Nucleus accumbens (tissue), 56 donors: ENCODE measurements around the gene DNAJB6.
A peak's percentile ranks its signal among the peaks of the same experiment; 100 is the strongest.

ENCODE experiments used
- DNase-seq, 56 donors: peaks; one replicate each; lab custom pipeline; 2025; lab: John Stamatoyannopoulos, UW

The DNAJB6 gene

DNA sequence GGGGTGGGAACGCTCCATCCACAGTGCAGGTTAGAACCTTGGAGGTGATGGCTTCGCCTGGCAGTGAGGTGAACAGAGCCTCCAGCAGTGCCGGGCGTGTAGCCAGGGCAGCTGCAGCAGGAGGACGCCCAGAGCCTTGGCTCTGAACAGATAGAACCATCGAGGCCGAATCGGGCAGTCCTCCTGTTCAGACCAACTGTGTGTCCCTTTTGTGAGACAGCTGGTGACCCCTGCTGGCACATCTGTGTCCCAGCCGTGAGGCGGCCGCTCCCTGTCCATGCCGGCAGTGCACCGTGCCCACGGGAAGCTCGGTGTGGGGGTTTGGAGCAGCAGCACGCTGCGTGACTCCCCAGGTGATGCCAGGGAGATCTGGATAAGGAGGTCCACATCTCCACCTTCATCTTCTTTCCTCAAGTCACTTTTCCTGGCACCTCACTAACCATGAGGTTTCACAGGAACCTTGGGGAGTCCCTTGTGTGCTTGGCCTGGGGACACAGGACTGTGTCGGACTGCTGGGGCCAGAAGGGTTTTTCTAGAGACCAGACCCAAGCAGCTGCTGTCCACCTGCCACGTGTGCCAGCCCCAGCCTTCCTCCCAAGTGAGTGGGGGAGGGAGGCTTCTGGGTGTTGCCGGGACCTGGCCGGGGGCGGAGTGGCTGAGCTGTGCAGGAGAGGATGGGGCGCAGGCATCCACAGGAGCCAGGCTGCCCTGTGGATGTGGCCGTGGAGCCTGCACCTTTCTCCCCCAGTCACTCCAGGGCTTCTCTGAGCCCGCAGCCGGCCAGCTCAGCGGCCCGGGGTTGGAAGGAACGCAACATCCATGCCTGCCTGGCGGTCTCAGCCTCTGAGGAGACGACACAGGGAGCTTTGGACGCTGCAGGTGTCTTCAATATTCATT is 69.4 kb downstream of the DNAJB6 start:
- peak in 6 of 56 donors; percentile 3 to 37 (median 19) for DNase-seq

DNA sequence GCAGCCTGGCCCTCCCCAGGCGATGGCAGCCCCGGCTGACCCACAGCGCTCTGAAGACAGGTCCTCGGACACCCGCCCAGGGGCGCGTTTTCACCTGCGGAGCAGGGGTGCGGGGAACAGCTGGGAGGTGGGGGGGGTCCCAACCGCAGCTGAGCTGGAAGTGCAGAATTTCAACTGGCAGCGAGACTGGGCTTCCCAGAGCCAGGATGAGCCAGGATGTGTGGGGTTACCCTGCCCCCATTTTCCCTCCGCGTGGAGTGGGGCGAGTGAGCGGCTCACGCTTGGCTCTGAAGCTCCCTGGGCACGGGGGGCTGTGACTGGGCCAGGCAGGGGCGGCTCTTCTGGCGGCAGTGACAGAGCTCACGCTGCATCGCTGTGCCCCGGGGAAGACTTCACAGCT is 70.2 kb downstream of the DNAJB6 start:
- DNase-seq = no peak

DNA sequence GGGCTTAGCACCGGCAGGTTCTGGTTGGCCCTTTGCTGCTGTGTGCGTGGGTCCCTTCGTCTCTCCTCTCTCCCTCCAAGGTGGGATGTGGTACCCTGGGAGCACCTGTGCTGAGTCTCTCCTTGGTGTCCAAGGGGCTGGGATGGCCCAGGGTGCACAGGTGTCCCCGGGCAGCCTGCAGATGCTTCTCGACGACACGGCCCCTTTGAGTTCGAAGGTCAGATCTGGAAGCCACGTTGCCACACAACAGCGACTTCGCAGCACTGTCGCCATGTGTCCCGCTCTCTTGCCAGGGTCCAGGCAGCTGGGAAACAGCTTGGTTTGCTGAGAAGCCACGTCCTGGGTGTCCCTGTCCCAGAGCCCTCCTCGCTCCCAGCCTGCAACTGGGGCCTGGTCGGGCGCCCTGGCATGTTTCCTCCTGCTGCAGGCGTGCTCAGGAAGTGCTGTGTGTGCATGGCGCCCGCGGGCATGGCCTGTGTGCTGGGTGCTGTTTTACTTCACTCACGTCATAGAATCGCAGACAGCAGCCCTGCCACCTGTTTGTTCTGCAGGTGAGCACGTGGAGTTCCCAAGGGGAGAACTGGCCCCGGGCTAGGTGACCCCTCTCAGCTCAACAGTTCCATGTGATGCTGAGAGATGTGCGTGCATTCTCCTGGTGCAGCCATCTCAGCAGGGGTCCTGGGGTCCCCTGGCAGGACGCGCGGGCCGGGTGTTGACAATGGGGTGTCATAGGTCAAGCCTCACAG is 70.9 kb downstream of the DNAJB6 start:
- DNase-seq = no peak

DNA sequence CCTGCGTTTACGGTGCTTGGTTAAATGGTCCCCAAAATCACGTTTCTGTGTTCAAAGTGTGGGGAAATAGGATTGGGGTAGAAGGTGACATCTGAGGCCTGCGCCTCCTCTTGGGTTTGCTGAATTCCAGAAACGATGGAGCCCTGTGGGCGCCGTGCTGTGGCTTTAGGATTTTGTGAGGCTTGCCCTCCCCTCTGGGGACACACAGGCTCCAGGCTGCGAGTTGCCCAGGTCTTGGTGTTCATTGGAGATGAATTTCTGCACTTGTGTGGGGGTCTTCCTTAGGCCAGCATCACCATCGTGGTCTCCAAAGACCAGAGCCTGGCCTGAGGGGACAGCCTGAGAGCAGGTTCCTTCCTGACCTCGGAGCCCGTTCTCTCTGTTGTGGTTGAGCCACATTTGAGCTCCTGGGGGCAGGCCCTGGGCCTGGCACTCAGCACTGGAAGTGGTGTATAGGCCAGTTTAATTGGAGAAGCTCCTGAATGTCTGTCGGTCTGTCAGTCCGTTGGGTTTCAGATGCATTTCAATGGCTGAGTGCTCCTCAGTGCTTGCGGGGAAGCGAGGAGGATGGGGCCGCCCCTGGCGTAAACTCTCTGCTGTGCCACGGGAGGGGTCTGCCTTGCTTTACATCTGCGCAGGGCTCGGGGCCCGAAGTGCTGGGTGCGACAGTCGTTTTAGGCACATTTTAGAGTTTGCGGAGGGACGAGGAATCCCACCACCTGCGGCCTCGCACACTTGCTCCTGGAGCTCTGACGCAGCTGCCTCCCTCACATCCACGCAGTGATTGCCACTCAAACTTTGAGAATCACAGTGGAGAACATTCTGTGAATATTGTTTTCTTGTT is 71.7 kb downstream of the DNAJB6 start:
- no peak for DNase-seq

DNA sequence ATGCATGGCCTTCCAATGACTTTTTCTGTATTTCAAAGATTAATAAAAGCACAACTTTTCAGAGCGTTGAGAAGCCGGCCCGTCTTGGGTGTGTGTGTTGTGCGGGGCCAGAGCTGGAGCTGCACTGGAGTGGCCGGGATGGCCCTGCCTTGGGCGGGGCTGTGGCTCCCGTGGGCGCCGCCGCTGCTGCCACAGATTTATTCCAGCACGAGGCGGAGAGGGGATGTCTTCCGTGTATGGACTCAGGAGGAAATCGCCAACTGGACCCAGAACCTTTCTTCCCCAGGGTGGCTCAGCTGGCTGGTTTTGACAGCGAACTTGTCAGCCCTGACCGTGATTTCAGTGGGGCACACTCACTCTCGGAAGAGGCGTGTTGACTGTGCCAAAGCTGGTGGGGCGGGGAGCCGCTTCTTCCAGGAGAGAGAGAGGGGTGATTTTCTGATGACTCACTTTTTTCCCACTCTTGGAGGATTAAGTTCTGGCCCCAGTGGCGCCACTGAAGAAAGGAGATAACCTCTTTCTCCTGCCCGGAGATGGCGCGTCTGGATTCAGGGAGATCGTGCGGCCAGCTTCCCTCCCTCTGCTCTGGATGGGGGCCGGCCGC is 72.4 kb downstream of the DNAJB6 start:
- DNase-seq = no peak

DNA sequence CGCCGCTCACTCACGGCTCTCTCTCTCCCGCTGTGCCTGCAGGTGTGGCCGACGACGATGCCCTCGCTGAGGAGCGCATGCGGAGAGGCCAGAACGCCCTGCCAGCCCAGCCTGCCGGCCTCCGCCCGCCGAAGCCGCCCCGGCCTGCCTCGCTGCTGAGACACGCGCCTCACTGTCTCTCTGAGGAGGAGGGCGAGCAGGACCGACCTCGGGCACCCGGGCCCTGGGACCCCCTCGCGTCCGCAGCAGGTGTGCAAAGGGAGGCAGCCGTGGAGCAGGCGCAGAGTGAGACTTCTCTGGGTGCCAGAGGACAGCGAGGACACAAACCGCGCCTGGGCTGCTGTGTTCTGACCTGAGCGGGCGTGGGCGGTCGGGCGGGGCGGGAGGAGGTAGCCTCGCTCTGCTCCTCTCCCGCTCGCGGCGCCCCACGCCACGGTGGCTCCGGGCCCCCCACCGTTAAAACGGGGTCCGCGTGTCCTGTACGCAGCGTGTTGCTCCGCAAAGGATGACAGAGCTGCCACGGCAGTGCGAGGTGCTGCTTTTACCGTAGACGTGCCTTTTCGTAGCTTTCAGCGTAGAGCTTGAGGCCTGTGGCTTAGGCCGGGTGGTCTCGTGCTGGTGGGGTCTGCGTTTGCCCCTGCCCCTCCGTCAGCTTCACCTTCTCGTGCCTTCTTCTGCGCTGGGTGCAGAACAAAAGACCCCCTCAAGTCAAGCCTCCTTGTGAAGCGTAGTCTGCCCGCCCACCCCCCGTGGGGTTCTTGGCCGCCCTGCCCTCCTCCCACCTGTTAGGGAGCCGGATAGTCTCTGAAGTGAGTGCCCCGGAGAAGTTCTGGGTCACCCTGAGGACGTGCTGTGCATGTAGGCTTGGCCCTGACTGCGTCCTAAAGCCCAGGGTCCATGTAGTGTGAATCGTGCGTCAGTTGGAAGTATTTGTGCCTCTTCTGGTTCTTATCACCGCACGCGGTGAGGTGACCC is 73.2 kb downstream of the DNAJB6 start:
- no peak for DNase-seq

DNA sequence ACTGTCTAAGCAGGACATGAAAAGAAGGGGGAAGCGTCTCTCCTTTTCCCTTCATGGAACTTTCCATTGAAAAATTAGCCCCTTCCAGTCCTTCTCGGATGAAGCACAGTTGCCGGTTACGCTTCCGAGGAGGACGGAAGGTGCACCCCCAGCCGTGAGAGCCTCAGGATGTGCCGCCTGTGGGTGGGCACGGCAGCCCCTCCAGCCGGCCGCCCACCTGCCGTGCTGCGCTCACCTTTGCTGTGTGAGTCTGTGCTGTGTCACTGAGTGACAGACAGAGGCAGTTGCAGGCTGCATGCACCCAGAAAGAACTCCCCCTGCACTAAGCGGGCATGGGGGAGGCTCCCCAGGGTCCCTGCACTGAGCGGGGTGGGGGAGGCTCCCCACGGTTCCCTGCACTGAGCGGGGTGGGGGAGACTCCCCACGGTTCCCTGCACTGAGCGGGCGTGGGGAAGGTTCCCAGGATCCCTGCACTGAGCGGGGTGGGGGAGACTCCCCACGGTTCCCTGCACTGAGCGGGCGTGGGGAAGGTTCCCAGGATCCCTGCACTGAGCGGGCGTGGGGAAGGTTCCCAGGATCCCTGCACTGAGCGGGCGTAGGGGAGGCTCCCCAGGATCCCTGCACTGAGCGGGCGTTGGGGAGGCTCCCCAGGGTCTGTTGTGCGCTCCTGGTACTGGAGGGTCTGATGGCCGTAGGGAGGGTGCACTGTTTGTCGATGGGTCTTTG is 74.2 kb downstream of the DNAJB6 start:
- peak in 3 of 56 donors; percentile 21 to 30 (median 23) for DNase-seq

DNA sequence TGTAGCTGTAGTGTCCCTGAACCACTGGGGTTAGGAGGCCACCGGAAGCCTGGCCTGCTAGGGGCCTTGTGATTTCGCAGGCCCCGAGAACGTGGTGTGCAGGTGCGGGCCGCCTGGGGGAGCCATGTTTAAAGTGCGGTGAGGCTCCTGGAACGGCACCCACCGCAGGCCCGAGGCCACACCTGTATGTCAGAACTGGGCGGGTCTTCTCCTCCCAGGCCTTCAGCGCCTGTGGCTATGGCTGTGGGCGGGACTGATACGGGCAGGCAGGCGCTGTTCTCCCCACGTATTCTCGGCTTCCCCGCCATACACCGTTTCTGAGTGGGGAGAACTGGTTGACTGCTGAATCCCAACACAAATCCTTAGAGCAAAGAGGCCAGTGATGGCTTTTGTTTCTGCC is 74.8 kb downstream of the DNAJB6 start:
- no peak for DNase-seq

DNA sequence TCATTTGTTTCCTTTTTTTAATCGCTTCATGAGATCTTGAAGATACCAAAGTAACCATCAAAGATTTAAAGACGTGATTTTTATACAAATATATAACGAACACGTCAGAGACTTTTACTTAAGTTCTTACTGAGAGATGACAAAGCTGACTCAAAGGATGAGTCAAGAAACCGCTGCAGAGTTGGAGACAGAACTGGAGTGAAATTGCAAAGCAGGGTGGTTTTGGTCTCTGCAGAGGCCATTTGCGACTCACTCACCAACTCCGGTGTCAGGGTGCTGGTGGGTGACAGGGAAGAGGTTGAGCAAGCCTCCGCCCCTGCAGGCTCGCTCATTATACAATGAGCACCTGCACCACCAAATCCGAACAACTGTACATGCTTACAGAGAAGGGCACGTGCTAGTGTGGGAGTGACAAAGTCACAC is 75.2 kb downstream of the DNAJB6 start:
- peak in 7 of 56 donors; percentile 11 to 33 (median 22) for DNase-seq

DNA sequence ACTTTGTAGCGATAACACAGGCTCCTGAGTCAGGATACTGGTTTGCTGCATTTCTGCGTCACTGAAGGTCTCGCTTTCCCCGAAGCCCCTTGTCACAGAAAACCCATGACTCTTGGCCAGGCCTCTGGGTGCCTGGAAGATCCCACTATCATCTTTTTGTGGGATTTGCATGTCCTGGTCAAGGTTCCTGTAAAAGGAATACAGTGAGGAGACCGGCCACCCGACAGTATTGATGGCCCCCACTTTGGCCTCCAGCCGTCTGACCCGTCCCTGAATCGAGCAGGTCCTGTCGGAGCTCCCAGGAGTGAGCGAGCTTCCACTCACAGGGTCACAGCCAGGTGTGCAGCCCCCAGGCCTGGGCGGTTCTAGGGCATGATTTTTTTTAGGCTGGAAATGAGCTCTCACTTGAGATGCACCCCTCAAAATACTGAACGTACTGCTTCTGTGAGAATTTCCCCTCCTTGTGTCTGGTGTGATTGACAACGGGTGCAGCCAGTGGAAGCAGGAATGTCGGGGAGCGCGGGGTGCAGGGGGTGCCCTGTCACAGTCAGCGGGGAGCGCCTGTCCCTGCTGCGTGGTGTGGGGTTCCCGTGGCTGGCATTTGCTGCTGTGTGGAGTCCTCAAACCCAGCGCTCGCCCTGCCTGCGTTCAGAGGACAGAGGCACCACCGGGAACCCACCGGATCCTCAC is 75.8 kb downstream of the DNAJB6 start:
- DNase-seq = no peak

DNA sequence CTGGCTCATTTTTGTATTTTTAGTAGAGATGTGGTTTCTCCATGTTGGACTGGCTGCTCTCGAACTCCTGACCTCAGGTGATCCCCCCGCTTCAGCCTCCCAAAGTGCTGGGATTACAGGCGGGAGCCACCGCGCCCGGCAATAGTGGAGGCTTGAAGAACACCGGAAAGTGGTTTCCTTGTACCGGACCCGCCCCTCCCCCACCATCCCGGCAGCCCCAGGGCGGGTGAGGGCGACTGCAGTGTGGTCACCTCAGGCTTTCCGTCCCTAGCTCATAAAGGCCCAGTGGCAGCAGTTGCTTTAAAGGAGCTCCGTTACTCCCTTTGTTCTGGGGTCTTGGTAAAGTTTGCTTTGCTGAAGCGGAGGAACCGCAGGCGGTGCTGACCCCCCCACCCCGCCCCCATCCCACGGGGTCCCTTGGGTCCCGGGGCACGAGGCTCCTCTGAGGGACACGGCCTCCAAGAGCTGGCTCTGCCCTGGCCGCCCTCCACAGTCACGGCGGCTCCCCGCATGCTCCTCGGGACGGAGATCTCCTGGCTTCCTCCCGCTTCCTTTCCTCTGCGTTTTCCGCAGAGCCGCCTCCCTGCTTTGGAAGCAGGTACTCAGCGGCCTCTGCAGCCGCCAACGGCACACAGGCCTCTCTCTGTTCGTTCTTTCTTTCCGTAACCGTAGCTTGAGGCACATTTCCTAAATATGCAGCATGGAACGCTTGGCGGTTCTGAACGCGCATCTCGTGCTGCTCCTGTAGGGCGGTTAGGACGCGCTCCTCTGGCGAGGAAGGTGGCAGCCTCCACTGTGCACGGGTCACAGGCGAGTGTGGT is 77.3 kb downstream of the DNAJB6 start:
- DNase-seq = no peak

DNA sequence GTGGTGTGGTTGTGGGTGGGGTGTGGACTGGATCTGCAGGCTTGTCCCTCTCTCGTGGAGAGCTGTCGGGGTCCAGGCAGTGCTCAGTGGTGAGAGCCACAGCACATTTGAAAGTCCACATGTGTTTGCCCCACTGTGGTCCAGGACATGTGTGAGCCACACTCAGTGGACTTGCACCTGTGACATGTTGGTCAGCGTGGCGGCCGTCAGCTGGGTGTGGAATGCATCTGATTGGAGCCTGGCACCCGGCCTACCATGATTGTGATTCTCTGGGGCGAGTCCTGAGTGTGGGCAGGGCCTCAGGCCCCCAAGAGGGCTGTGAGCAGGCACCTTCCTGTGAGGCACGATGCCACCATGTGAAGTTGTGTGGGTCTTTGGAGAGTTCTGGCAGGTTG is 77.9 kb downstream of the DNAJB6 start:
- no peak for DNase-seq

DNA sequence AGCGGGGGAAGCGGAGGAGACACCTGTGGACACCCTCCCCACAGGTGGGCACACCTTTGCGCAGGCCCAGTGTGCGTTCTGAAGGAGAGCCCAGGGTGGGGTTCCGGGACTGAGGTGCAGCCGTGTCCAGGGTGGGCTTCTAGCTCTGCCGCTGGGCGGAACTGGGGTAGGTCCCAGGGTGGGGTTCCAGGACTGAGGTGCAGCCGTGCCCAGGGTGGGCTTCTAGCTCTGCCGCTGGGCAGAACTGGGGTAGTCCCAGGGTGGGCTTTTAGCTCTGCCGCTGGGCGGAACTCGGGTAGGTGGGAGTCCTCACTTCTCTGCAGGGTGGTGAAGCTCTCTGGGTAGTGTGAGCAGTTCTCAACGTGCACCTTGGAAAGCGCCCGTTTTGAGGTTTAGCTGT is 78.7 kb downstream of the DNAJB6 start:
- no peak for DNase-seq

DNA sequence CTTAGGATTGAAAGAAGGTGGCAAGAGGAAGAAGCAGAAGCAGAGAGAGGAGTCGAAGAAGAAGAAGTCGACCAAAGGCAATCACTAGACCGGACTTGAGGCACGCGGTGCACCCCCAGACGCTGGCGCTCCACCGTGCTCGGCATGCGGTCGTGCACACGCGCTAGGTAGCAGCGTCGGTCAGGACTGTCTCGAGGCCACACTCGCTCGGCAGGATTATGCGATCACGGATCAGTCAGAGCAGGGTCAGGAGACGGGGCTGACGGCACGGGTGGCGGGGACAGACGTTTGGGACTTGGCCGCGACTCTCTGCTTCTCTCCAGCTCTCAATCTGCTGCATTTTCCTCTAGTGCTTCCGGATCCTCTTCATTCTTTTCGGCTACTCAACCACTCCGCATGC is 79.2 kb downstream of the DNAJB6 start:
- DNase-seq = no peak

DNA sequence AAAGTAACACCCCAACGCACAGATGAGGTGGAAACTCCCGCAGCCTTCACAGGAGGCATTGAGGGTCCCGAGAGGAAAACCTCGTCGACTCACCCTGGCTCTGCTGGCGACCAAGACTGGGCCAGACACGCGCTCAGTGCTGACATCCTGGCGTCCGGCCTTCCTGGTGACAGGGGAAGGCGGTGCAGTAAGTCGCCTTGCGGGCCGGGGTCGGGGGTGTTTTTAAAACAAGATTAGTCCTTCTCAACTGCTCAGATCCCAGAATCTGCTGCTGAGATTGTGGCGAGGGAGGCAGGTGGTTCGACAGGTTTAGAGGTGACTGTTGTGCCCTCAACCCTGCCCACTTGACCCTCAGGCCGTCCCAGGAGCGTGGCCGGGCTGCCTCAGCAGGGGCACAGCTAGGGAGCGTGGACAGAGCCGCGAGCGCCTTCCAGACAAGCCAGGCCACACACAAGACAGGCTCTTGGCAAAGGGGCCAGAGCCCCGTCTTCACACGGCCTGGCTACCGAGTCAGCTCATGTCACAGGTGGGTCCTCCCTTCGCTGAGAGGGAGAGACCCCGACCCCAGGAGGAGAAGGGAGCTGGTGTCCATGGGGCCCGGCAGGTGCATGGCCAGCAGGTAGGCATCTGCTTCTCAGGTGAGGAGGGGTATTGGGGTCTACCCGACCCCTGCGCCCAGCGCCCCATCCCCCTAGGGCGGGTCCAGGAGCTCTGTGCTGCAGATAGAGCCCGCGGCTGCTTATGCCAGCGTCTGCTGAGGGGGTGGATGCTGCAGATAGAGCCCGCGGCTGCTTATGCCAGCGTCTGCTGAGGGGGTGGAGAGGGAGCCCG is 81.6 kb downstream of the DNAJB6 start:
- peak in 2 of 56 donors; percentile 13 to 26 for DNase-seq

DNA sequence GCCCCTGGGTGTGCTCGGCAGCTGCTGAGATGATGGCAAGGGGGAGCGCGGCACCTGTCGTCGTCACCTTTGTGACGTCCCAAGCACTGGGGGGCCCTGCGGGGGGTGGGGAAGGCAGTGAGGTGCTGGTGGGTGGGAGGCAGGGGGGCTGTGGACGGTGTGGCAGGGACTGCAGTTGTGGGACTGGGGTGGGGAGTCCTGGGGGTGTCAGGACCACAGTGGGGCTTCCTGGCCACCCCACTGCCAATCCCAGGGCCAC is 82.2 kb downstream of the DNAJB6 start:
- DNase-seq = no peak
